GM12872 (cell line): ENCODE measurements around the gene GSE1.

Experiments used
- CTCF ChIP-seq: IDR thresholded peaks from 3 replicates; pipeline ENCODE4 v1.5.1; 2011; ENCODE audit warnings: low read depth, mild to moderate bottlenecking, low read length, moderate library complexity; ENCODE audit not compliant: insufficient read depth

The GSE1 gene

GRCh38 chr16:85688586-85689284 is 75.6 kb downstream of the GSE1 start, which contains the start of gene GINS2:
GINS2 (minus strand) TSS chr16:85688954; CDS start chr16:85688898, 56 bp downstream.
- TF ChIP-seq CTCF, result no peak

- TF ChIP-seq CTCF, result no peak
Measured at GRCh38 chr16:85689285-85689949, 76.3 kb downstream of the GSE1 start.

DNA sequence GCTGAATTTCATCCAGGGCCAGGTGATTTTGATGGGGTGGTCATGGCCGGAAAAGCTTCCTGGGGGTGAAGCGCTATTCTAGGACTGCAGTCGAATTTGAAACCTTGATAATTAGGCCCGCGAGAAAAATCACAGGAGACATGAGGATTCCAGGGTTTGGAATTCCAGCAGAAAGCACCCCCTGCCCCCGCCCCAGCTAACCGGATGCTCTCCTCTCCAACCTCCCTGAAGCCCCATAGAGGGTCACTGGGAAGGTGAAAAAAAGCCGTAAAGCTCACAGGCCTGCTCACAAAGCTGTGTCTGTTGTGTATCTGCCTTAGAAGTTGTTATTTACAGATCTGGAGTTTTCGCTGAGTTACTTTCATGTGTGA is 76.8 kb downstream of the GSE1 start:
- TF ChIP-seq CTCF, result no peak

DNA sequence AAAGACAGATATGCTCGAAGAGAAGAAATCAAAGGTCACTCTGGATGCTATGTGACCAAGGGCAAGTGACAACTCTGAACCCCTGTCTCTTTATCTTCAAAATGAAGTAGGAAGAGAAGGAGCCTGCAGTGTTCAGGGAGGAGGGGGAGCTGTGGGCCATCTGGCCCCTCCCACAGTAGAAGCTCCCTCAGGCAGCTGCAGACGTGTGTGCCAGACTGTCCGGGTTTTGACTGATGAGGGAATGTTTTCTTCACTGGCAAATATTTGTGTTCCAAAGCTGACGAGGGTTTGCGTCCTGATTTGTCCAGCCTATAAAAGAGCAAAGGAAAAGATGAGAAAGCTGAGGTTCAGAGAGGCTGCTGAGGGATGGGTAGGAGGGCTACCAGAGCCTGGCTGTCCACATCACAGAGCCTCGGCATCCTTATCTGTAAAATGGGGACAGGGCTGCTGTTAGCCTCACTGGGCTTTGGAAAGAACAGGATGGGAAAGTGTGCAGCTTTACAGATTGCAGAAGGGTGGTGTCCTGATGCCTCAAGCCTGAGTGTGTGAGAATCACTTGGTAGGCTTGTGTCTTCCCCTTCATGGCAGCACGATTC is 77.4 kb downstream of the GSE1 start:
- TF ChIP-seq CTCF, result no peak

- no peak for TF ChIP-seq CTCF
Measured at GRCh38 chr16:85695196-85696128, 82.3 kb downstream of the GSE1 start.

- TF ChIP-seq CTCF, result no peak
Measured at GRCh38 chr16:85696781-85697180, 83.7 kb downstream of the GSE1 start.

DNA sequence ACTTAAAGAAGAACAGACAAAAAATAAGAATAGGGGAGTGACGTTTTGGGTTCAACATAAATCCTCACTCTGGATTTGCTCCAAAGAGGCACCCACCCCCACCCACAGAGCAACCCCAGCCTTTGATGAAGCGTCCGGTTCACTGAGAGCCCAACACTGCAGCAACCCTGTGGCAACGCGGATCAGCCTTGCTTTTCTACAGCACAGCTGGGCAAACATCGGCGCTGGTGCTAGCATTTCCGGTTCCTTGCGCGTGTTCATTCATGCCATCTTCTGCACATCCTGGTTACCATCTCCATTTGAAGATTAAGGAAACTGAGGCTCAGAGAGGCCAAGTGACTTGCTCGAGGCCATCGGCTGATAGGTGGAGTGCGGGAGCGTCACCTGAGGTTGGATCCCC is 84.3 kb downstream of the GSE1 start:
- TF ChIP-seq CTCF, result no peak
